Measurements from ENCODE around the gene RGS17. TPM values are rescaled to one million over a fixed set of nuclear protein-coding genes. Genes with fewer than 3 reads are reported as not detected.

Gene RGS17
- total and polyA plus RNA-seq, 2 of the 13 experiments (the other 11 are each of a cell fraction or from before 2014, with no cell fraction given): 0.04 TPM; not detected in 1

GRCh38 chr6:153131037-153131981 lies at the start of gene RGS17 (continued):
- TF ChIP-seq DBP (CRISPR knock-in tag; IDR thresholded peaks at IDR 0.05; ENCODE audit: not compliant biosample characterization) (no peak), MED8 (CRISPR knock-in tag; IDR thresholded peaks at IDR 0.05; ENCODE audit: insufficient replicate concordance) (no peak), ZNF660 (CRISPR knock-in tag; IDR thresholded peaks at IDR 0.05; ENCODE audit: borderline replicate concordance, low read depth) (no peak), EZH2 (conservative IDR thresholded peaks at IDR 0.05; ENCODE audit: low read depth, low read length) (no peak; the same call in 1 of the 2 replicates), RORA (CRISPR knock-in tag; IDR thresholded peaks at IDR 0.05) (no peak), TCF7L2 (IDR thresholded peaks at IDR 0.05; ENCODE audit: low read depth, low read length) (no peak), DMTF1 (CRISPR knock-in tag; IDR thresholded peaks at IDR 0.05) (no peak), ONECUT2 (CRISPR knock-in tag; IDR thresholded peaks at IDR 0.05) (no peak), SMARCE1 (IDR thresholded peaks at IDR 0.05; ENCODE audit: borderline replicate concordance) (no peak), ZNF772 (CRISPR knock-in tag; IDR thresholded peaks at IDR 0.05) (no peak), RNF2 (conservative IDR thresholded peaks at IDR 0.05; ENCODE audit: low read depth) (no peak), ZNF44 (CRISPR knock-in tag; IDR thresholded peaks at IDR 0.05) (no peak), MIER2 (CRISPR knock-in tag; IDR thresholded peaks at IDR 0.05) (no peak), CHD2 (IDR thresholded peaks at IDR 0.05; ENCODE audit: low read depth, low read length) (no peak), ZNF121 (CRISPR knock-in tag; IDR thresholded peaks at IDR 0.05) (no peak), ZNF883 (CRISPR knock-in tag; IDR thresholded peaks at IDR 0.05; ENCODE audit: not compliant biosample characterization) (no peak), FOSL1 (CRISPR knock-in tag; IDR thresholded peaks at IDR 0.05; ENCODE audit: borderline replicate concordance) (no peak), ZBTB4 (CRISPR knock-in tag; IDR thresholded peaks at IDR 0.05; ENCODE audit: borderline replicate concordance) (no peak), ZNF264 (CRISPR knock-in tag; IDR thresholded peaks at IDR 0.05) (no peak), ZNF557 (CRISPR knock-in tag; IDR thresholded peaks at IDR 0.05) (no peak), GRHL1 (CRISPR knock-in tag; conservative IDR thresholded peaks at IDR 0.05) (no peak)
